ENCODE results near the gene PDE6G.

Gene PDE6G

DNA sequence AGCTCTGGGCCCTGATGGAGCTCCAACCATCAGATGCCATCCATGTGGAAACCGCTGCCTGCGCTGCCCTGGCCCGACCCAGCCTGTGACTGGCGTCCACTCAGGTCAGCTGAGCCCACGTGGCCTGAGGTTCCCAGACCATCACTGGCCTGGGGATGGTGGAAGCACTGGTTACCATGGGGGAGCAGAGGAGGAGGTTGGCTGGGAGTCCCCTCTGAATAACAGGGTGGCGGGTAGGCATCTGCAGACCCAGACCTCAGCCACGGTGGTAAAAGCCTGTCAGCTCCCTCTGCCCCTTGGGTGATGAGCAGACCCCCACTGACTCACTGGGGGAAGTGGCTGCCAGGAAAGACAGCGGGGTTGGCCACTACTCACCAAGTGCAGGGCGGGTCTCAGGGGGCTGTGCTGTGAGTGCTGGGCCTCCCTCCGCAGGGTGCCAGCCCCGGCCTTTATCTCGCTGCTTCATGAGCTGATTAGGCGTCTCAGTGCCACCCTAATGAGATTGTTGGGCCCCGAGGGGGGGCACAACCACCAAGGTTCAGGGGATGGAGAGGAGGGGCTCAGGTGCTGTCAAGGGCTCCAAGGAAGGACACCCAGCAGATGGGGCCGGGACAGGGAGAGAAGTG is at the start of gene PDE6G:
TSS of gene PDE6G (minus strand) at position 425 of the 626 bp plus-strand sequence. CDS start 3,237 bp downstream, outside the sequence.
- DNase-seq = no peak

DNA sequence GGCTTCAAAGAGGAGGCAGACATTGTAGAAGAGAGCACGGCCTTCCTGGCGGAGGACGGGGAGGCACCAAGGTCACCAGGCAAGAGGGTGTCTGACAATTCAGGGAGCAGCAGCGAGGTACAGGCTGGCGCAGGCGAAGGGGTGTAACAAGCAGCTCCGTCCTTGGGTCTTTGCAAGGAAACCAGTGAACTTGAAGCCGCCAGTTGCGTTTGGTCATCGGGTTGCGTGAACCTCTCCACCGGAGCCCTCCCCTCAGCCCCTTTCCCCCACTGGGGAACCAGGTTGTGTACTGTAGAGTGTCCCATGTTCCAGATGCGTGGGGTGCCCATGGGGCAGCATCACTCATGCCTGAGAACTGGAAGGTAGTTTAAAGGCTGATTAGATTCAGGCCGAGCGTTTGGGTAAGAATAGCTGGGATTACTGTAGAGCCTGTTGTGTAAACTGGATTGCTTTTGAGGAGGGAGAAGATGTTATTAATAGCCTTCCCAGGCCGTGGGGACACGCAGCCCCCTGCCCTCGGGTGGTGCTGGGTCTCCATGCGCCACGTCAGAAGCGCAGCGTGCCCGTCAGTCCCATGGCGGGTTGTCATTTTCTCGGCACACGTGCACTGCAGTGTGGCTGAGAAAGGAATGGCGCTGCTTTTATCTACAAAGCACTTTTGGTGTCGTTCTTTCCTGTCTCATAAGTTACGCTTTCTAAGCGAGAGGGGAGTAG is 49.3 kb upstream of the PDE6G start:
- DNase-seq = no peak

DNA sequence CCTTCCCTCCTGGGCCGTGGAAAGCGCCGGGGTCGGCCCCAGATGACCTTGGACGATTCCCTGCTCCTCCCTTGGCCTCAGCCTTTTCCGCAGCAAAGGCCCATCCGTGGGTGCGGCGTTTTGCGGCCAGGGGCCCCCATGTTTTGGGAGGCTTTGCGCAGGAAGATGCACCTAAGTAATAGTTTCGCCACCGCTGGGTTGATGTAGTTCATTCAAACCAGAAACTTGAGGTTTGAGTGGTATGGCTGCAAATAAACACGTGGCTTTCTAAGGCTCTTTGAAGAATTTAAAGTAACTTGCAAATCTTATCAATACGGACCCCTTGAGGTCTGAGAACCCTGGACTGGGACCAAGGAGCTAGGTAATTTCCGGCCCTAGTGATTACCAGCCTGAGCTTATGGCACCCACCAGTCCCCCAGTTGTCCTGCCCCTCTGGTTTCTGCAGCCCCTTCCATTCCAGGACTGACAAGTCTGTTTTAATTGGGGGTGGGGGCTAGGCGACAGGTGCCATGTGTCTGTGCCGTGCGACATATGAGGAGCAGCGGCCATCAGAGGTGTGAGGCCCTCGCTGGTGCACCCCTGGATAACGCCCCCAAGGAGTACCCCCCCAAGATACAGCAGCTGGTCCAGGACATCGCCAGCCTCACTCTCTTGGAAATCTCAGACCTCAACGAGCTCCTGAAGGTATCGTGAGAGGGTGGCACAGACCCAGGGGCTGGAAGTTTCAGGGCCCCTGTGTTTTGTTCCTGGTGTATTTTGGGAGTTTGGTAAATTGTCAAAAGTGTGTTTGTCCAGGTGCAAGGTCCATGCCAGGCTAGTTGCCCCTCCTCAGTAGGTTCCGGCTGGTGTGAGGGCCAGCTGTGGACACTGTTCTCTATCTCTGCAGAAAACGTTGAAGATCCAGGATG is 47.7 kb upstream of the PDE6G start:
- peak; percentile 38 for DNase-seq

DNA sequence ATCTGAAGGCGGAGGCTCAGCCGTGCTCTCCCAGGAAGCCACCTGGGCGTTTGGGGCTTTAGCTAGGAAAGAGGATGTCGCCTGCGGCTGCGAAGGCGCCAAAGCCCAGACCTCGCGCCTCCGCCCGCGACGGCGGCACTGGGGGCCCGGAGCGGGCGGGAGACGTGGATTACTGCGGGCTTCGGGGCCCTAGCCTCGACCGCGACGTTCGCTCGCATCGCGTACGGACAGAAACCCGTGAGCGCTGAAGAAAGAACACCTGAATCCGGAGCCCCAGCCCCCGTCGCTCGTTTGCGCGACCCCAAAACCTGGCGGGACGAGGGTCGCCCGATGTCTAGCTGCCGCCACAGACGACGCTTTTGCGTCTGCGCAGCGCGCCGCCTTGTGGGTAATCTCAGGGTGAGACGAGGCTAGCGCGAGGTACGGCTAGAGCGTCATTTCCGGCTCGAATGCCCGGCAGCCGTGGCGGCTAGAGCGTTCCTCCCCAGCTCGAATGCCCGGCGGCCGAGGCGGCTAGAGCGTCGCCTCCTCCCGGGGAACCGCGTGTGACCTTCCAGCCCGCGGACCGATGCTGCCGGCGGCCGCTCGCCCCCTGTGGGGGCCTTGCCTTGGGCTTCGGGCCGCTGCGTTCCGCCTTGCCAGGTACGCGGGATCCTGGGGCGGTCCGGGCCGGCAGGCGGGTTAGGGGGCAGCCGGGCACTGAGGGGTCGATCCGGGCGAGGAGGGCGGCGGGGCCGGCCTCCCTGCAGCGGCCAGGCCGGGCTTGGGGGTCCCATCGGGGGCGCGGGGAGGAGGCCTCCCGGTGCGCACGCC is 46.8 kb upstream of the PDE6G start, which contains the start of gene MRPL12:
TSS of gene MRPL12 (plus strand) at position 434 of the 813 bp plus-strand sequence. CDS start at position 569, 135 bp downstream.
- peak; percentile 98 for DNase-seq

DNA sequence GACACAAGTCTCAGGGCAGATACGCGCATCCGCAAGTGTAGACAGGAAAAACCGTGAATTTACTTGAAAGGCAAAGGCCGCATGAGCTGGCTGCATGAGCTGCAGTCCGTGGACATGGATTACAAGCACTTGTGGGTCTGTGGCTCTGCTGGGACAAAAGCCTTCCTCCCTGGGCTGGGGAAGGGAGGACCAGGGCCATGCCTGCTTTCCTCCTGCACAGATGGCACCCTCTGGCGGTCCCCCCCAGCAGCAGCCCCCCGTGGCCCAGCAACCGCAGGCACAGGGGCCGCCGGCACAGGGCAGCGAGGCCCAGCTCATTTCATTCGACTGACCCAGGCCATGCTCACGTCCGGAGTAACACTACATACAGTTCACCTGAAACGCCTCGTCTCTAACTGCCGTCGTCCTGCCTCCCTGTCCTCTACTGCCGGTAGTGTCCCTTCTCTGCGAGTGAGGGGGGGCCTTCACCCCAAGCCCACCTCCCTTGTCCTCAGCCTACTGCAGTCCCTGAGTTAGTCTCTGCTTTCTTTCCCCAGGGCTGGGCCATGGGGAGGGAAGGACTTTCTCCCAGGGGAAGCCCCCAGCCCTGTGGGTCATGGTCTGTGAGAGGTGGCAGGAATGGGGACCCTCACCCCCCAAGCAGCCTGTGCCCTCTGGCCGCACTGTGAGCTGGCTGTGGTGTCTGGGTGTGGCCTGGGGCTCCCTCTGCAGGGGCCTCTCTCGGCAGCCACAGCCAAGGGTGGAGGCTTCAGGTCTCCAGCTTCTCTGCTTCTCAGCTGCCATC is 45.1 kb upstream of the PDE6G start:
- DNase-seq = no peak

DNA sequence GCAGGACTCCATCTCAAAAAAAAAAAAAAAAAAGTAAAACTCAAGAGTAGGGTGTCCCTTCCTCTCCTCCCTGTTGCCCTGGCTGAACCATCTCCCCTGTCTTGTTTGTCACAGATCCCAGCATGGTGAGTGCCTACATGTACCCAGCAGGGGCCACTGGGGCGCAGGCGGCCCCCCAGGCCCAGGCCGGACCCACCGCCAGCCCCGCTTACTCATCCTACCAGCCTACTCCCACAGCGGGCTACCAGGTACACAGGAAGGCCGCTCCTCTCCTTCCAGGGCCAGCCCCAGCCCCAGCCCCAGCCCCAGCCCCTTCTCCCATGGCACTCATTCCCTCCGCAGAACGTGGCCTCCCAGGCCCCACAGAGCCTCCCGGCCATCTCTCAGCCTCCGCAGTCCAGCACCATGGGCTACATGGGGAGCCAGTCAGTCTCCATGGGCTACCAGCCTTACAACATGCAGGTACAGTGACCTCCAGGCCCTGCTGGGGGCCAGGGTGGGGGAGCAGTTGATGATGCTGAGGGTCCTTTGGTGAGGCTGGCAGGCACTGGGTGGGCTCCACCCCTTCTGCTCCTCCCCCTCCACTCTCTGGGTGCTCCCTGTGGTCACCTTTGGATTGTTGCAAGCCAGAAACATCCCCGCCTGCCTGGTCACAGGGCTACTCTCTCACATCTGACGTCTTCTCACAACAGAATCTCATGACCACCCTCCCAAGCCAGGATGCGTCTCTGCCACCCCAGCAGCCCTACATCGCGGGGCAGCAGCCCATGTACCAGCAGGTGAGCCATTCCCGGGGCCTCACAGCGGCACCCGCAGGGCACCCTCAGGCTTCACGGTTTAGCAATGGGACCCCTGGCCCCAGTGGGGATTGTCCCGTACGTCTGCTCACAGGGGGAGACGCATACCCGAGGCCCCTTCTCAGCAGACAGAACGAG is 44.3 kb upstream of the PDE6G start:
- no peak for DNase-seq

DNA sequence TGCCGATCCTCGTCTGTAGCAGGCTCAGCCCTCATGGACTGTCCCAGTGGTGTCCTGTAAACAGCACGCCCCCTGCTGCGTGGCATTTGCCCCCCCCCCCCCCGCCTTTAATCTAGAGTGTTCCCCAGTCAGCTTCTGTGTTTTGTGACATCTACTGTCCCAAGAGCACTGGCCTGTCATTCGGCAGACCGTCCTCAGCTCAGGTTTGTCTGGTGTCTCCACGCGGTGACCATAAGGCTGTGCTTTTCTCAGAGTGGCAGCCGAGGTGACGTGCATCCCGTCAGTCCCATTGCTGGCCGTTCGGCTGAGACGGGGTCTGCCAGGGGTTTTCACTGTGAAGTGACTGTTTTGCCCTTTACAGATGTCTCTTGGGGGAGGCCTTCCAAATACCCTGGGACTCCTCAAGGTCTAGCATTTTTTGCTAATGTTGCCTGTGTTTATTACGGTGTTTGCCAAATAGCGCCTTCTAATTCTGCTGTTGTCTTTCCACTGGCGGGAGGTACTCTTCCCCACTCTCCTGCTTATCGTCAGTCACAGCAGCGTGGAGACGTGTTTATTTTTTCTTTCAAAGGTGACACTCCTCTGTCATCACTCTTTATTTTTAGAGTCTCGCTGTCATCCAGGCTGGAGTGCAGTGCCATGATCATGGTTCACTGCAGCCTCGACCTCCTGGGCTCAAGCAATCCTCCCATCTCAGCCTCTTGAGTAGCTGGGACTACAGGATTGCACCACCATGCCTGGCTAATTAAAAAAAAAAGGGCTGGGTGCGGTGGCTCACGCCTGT is 41.1 kb upstream of the PDE6G start:
- DNase-seq = no peak

DNA sequence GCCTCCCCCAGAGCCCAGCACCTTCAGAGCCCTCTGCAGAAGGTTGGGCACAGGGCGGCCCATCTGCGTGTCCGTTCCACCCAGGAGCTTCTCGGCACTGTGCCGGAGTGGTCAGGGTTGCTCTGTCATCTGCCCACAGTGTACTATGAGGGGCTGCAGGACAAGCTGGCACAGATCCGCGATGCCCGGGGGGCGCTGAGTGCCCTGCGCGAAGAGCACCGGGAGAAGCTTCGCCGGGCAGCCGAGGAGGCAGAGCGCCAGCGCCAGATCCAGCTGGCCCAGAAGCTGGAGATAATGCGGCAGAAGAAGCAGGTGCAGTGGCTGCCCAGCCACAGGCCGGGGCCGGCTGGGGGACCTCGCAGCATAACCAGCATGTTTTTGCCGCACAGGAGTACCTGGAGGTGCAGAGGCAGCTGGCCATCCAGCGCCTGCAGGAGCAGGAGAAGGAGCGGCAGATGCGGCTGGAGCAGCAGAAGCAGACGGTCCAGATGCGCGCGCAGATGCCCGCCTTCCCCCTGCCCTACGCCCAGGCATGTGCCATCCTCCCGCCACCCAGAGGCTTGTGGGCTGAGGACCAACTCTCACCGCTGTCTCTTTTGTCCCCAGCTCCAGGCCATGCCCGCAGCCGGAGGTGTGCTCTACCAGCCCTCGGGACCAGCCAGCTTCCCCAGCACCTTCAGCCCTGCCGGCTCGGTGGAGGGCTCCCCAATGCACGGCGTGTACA is 40.0 kb upstream of the PDE6G start:
- no peak for DNase-seq

DNA sequence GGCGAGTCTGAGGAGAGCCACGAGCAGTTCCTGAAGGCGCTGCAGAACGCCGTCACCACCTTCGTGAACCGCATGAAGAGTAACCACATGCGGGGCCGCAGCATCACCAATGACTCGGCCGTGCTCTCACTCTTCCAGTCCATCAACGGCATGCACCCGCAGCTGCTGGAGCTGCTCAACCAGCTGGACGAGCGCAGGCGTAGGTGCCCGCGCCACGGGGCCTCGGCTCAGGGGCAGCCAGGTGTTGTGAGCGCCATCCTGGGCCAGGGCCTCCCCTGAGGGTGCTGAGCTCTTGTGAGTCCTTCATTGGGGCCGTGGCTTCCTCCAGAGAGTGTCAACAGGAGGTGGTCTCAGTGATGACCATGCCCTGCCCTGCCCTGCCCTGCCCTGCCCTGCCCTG is 39.5 kb upstream of the PDE6G start:
- DNase-seq = no peak

DNA sequence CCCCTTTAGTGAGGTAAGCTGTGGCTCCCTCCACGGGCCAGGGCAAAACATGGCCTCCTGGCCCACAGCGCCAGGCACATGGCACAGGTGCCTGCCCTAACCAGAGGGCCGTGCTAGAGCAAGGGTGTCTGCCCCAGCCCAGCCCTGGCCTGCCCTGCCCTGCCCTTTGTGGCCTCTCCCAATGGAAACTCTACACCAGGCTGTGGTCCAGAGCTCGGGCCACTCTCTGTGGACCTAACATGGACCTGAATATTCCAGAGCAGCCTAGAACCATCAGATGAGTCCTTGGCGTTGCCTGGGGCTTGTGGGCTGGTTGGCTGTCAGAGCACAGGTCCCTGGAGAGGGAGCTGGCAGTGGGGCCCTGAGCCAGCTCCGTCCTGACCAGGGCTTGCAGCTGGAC is 38.9 kb upstream of the PDE6G start:
- DNase-seq = no peak

DNA sequence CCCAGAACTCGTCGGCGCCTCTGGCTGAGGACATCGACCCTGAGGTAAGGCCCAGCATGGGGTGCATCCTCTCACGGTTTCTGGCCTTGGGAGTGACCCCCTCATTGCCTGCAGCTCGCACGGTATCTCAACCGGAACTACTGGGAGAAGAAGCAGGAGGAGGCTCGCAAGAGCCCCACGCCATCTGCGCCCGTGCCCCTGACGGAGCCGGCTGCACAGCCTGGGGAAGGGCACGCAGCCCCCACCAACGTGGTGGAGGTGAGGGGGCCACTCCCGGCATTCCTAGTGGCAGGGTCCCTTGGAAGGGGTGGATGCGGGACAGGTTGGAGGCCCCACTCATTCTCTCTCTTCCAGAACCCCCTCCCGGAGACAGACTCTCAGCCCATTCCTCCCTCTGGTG is 38.5 kb upstream of the PDE6G start:
- no peak for DNase-seq

DNA sequence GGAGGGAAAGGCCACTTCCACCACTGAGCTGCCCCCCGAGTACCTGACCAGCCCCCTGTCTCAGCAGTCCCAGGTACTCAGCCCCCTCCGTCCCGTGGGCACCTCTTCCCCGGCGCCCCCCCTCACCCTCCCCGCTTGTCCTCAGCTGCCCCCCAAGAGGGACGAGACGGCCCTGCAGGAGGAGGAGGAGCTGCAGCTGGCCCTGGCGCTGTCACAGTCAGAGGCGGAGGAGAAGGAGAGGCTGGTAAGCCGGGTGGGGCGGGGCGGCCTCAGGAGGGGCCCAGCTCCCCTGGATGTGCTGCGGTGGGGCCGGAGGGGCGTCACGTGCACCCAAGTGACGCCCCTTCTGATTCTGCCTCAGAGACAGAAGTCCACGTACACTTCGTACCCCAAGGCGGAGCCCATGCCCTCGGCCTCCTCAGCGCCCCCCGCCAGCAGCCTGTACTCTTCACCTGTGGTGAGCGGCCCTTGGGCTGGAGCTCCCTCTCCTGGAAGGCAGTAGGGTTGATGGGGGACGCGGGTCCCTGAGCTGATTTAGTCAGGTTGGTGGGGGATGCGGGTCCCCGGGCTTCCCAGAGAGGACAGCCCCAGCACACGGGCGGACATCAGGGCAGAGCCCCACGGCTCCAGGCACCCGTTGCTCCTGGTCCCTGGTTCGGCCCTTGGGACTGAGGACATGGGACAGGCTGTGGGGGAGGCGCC is 37.3 kb upstream of the PDE6G start:
- DNase-seq = no peak

DNA sequence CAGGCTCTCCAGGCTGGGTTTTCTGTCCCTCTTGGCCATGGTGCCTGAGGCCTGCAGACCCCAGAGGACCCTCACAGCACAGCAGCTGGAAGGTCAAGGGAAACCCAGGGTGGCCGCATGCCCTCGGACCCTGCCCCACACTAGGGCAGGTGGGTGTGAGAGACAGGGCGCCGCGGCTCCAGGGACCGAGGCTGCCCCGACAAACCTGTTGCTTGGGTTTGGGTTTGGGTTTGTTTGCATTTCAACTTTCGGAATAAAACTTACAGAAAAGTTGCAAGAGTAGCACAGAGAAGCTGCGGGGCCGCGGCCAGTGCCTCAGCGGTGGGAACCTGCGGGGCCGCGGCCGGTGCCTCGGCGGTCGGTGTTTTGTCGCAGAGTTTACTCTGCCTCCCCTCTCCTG is 35.3 kb upstream of the PDE6G start:
- no peak for DNase-seq

DNA sequence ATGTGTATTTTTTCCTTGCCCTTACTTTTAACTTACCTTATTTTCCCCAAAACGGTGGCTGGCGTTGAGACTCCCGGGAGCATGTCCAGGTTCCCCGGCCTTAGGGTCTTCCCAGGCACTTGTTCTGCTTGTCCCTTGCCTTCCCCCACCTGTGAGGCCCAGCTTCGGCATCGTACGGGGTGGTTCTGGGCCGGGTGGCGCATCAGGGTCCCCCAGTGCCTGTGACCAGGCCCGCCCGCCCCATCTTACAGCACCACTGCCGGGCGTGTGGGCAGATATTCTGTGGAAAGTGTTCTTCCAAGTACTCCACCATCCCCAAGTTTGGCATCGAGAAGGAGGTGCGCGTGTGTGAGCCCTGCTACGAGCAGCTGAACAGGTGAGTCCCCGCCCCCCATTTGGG is 34.9 kb upstream of the PDE6G start:
- DNase-seq = no peak

DNA sequence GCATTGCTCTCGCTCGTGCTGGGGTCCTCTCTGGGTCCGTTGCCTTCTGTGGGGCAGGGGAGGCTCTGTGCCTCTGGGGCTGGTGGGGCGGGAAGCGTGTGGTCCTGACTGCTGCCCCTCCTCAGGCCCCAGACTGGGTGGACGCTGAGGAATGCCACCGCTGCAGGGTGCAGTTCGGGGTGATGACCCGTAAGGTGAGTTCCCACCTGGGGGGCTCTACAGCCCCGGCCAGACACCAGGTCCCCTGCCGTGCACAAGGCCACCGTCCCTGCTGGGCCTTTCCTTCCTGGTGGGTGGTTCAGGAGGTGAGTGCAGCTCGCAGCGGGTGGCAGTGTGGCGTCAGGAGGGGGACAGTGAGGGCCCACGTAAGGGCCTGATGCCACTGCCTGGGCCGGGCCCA is 34.2 kb upstream of the PDE6G start:
- DNase-seq = no peak

DNA sequence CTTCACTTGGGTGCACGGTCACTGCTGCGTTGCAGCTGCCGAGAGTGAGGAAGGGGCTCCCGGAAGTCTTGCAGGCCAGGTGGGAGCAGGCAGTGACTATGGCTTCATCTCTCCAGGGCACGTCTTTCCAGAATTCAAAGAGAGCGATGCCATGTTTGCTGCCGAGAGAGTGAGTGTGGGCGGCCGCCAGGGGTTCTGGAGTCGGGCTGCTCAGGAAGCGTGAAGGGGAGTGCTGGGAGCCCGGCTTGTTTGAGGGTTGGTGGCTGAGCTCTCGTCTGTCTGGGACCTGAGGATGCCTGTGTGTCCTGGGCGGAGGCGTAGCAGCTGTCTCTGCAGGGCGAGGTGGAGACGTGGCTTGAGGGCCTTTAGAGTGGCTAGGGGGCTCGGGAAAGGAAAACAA is 33.7 kb upstream of the PDE6G start:
- DNase-seq = no peak

DNA sequence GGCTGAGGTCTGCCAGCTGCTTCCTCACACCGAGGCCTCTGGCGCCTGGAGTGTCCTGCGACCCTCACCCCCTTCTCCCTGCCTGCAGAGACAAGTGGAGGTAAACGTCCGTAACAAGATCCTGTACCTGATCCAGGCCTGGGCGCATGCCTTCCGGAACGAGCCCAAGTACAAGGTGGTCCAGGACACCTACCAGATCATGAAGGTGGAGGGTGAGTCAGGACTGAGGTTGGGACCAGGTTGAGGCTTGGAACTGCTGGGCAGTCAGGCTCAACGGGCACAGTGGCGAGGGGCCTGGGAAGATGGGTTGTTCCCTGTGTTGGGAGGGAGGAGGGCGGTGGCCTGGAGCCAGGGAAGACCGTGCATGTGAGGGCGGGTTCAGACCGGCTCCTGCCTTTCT is 32.3 kb upstream of the PDE6G start:
- DNase-seq = no peak

DNA sequence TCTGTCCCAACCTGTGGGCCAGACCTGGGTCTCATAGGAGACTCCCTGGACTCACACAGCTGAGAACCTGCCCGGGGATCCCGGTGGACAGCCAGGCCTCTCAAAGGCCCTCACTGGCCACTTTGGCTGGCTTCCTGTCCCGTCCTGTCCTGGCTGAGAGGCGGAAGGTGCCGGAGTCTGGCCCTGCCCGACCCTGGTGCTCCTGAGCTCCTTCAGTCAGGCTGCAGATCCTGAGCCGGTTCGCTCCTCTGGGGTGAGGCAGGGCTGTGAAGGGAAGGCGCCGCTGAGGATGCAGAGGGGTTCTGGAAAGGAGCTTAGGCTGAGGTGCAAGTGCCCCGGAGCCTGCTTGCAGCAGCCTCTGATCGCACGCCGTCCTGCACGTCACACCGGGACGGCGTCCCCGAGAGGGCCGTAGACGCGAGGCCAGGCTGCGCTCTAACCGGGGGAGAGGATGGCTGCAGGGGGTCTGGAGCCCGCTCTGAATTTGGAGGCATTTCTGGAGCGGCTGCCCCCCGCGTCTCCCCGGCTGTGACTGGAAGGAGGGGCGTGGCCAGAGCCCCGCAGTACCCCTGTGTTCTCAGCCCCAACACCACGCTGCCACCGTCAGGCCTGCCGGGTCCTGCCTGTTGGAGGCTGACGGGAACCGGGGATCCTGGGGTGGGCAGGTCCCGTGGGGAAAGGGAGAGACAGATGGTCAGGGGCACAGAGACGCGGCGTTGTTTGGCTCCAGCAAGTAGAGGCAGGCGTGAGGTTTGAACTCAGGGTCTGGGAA is 31.6 kb upstream of the PDE6G start:
- no peak for DNase-seq
